HepG2 (cell line): ENCODE data around the gene MFAP2. TPM values are rescaled to one million over a fixed set of nuclear protein-coding genes. Genes with fewer than 3 reads are reported as not detected.

ENCODE experiments used
- ATAC-seq: fragments of 200-7000 bp; cut with Tn5 transposase; 3 replicates; pipeline ENCODE4 v1.9.1; 2020; ENCODE audit warnings: mild to moderate bottlenecking, moderate library complexity
- BruUV-seq: library from RNA; stranded (reverse); fragments of 400-500 nt; replicated peaks from 2 replicates; lab custom pipeline; 2021; lab: Mats Ljungman, UMichigan
- CTCF ChIA-PET: fragments of 300-600 bp; formaldehyde crosslinking; extraction: SDS; loops from one replicate; lab custom pipeline; 2021; ENCODE audit warnings: low total read pairs, inconsistent platforms, low intra/inter-chr PET ratio; lab: Yijun Ruan, JAX
- POLR2A ChIA-PET: fragments of 350-600 bp; sonication (Branson Sonifier 250); formaldehyde crosslinking; loops from one replicate; lab custom pipeline; 2020; ENCODE audit warnings: antibody characterized with exemption, inconsistent platforms; lab: Yijun Ruan, JAX
- DNase-seq: peaks from one replicate; pipeline ENCODE4 v3.0.0-alpha.2; 2015; ENCODE audit warnings: low spot score
- FAIRE-seq: peaks from 3 replicates; lab custom pipeline; 2011; peaks lifted over from hg19 to GRCh38; lab: Jason Lieb, UNC
- H2AFZ ChIP-seq: one replicate; pipeline ENCODE4 v1.6.1; 2011; ENCODE audit warnings: low read length, inconsistent platforms
- H3K27ac ChIP-seq: fragments of 300-600 bp; 3 replicates; pipeline ENCODE4 v1.8.0; 2011; ENCODE audit warnings: mixed run types, mild to moderate bottlenecking, mixed read lengths, low read length, inconsistent platforms; ENCODE audit not compliant: insufficient read depth; ENCODE audit errors: extremely low read length
- H3K27me3 ChIP-seq, 2 experiments: fragments of 200-600 bp in 1 of 2; 2 replicates in 1 of 2; 3 replicates in 1 of 2; pipeline versions ENCODE4 v1.6.0 to v1.8.0; 2011; ENCODE audit warnings: low read length in 2 of 2, mild to moderate bottlenecking in 2 of 2, moderate library complexity in 2 of 2, inconsistent platforms in 1 of 2; ENCODE audit not compliant: insufficient read depth in 2 of 2, control insufficient read depth in 1 of 2
- H3K36me3 ChIP-seq, 2 experiments: fragments of 200-600 bp in 1 of 2; replicated peaks in 1 of 2; 2 replicates in 1 of 2; 3 replicates in 1 of 2; pipeline versions ENCODE4 v1.5.1 to v1.8.0; 2011; ENCODE audit warnings: low read length in 2 of 2, inconsistent platforms in 1 of 2; ENCODE audit not compliant: insufficient read depth in 2 of 2, control insufficient read depth in 1 of 2
- H3K4me1 ChIP-seq: 2 replicates; pipeline ENCODE4 v1.5.1; 2012; ENCODE audit warnings: low read length, inconsistent platforms; ENCODE audit not compliant: insufficient read depth
- H3K4me2 ChIP-seq: 2 replicates; pipeline ENCODE4 v1.6.0; 2011; ENCODE audit warnings: low read depth, low read length, inconsistent platforms
- H3K4me3 ChIP-seq, 3 experiments: fragments of 200-600 bp in 1 of 3; sonication (generic), shearing (Covaris generic) in 1 of 3; replicated peaks in 1 of 3; 2 replicates each; pipeline ENCODE4 v1.5.1; 2011 to 2016; ENCODE audit warnings: low read length in 3 of 3, inconsistent platforms in 2 of 3, low read depth in 2 of 3, mild to moderate bottlenecking in 2 of 3, control low read depth in 1 of 3, mixed read lengths in 1 of 3; ENCODE audit not compliant: insufficient read depth in 1 of 3
- H3K79me2 ChIP-seq: one replicate; pipeline ENCODE4 v1.6.1; 2011; ENCODE audit warnings: low read length, inconsistent platforms; ENCODE audit not compliant: insufficient read depth
- H3K9ac ChIP-seq: 2 replicates; pipeline ENCODE4 v1.6.0; 2011; ENCODE audit warnings: mild to moderate bottlenecking, low read depth, low read length, inconsistent platforms; ENCODE audit not compliant: insufficient read depth
- H3K9me3 ChIP-seq: 2 replicates; pipeline ENCODE4 v1.5.1; 2012; ENCODE audit warnings: mild to moderate bottlenecking, low read length
- H4K20me1 ChIP-seq: 2 replicates; pipeline ENCODE4 v1.6.0; 2011; ENCODE audit warnings: inconsistent platforms, mild to moderate bottlenecking, low read length, moderate library complexity; ENCODE audit not compliant: insufficient read depth
- CBX2 ChIP-seq, 2 experiments: fragments of 200-600 bp in 1 of 2; sonication (generic); formaldehyde crosslinking in 1 of 2; IDR thresholded peaks; 2 replicates each; pipeline versions ENCODE4 v1.7.0 to v1.8.1; 2018 to 2022; ENCODE audit warnings: low read depth in 2 of 2, low read length in 1 of 2, mild to moderate bottlenecking in 1 of 2, missing genetic modification reagents in 1 of 2
- ELF3 ChIP-seq: IDR thresholded peaks from 2 replicates; pipeline ENCODE4 v1.6.1; 2016; ENCODE audit warnings: missing genetic modification reagents, missing compliant biosample characterization
- FOXK1 ChIP-seq: sonication (generic); formaldehyde crosslinking; IDR thresholded peaks from 2 replicates; pipeline ENCODE4 v1.4.0; 2020; ENCODE audit warnings: low read depth, missing genetic modification reagents, borderline replicate concordance
- HOXA5 ChIP-seq: sonication (generic); formaldehyde crosslinking; IDR thresholded peaks from 2 replicates; pipeline ENCODE4 v1.4.0; 2020; ENCODE audit warnings: missing genetic modification reagents
- IRF9 ChIP-seq: sonication (generic); formaldehyde crosslinking; IDR thresholded peaks from 2 replicates; pipeline ENCODE4 v1.8.0; 2022; ENCODE audit warnings: missing genetic modification reagents, mild to moderate bottlenecking, borderline replicate concordance
- POGZ ChIP-seq: sonication (generic); formaldehyde crosslinking; IDR thresholded peaks from 2 replicates; pipeline ENCODE4 v1.4.0; 2020; ENCODE audit warnings: mild to moderate bottlenecking, missing genetic modification reagents
- ZNF839 ChIP-seq: sonication (generic); formaldehyde crosslinking; IDR thresholded peaks from 2 replicates; pipeline ENCODE4 v1.4.0; 2020; ENCODE audit warnings: missing genetic modification reagents, mild to moderate bottlenecking, borderline replicate concordance
- ZNF891 ChIP-seq: sonication (generic); formaldehyde crosslinking; IDR thresholded peaks from 2 replicates; pipeline ENCODE4 v1.5.0; 2020; ENCODE audit warnings: mild to moderate bottlenecking, missing genetic modification reagents
- WGBS: methylation state at CpG from one replicate; pipeline ENCODE4 v1.1.6; 2017; ENCODE audit warnings: low lambda C conversion rate; 5-methylcytosine and 5-hydroxymethylcytosine counted together
- in situ Hi-C: cut with HindIII; loops from 2 replicates; pipeline ENCODE4 v1.10.0; 2017; ENCODE audit warnings: low pct_unique_long_range_greater_than_20kb; ENCODE audit not compliant: extremely low pct_ligation_motif_present
- intact Hi-C: fragments of 100-400 bp; cut with micrococcal nuclease; formaldehyde crosslinking; loops from one replicate; pipeline ENCODE4 v1.10.0; 2022; ENCODE audit not compliant: unreplicated experiment
- polyA plus RNA-seq, 8 experiments: library from polyadenylated mRNA; depleted of rRNA in 3 of 8; stranded (reverse) in 7 of 8; unstranded in 1 of 8; fragments of >200 nt; fragmentation: Illumina TruSeq in 4 of 8; extraction: Trizol in 4 of 8; gene quantifications; 2 replicates each; pipeline versions ENCODE4 v1.2.1 to v1.2.3, GENCODE V29; 2011 to 2016; ENCODE audit warnings: low read depth in 4 of 8, missing spikeins in 1 of 8, mixed read lengths in 1 of 8; ENCODE audit not compliant: insufficient read depth in 1 of 8
- total RNA-seq, 5 experiments: library from RNA; depleted of rRNA; stranded (reverse); fragments of >200 nt; fragmentation: Illumina TruSeq; extraction: Trizol; gene quantifications; 2 replicates each; pipeline ENCODE4 v1.2.3, GENCODE V29; 2016; ENCODE audit warnings: low read depth in 1 of 5

The MFAP2 gene
- total and polyA plus RNA-seq, 2 of the 13 experiments (the other 11 are each of a cell fraction or from before 2014, with no cell fraction given), result 1.1 to 1.4 TPM

GRCh38 chr1:16927256-16927655 is 53.2 kb downstream of the MFAP2 start:
- in situ Hi-C loops, result no loop called here
- no peak overlapping the region for H3K4me2 ChIP-seq
- no peaks in the 10 kb centered on the region for H3K36me3 ChIP-seq
- 78% methylated on average over 10 of the region's 14 CpGs for WGBS
- no peak overlapping the region for H2AFZ ChIP-seq
- no peak for FAIRE-seq
- BruUV-seq, result no TSS peak
- H3K27ac ChIP-seq, result no peak overlapping the region
- H3K9me3 ChIP-seq, result no peaks in the 10 kb centered on the region
- ATAC-seq, result no peak
- H3K4me1 ChIP-seq, result no peaks in the 10 kb centered on the region
- no peaks in the 10 kb centered on the region for H3K79me2 ChIP-seq
- H4K20me1 ChIP-seq, result no peaks in the 10 kb centered on the region
- no peak overlapping the region for H3K4me3 ChIP-seq
- POLR2A ChIA-PET, result no interaction called here
- no peaks in the 10 kb centered on the region; a peak in 1 of 5 replicates for H3K27me3 ChIP-seq
- intact Hi-C loops, result no loop called here
- TF ChIP-seq ZNF839 (CRISPR knock-in tag) (no peak), HOXA5 (CRISPR knock-in tag) (no peak), ZNF891 (CRISPR knock-in tag) (no peak), CBX2 (IDR thresholded peaks at IDR 0.05; ENCODE audit: low read depth, low read length) (no peak), CBX2 (CRISPR knock-in tag; IDR thresholded peaks at IDR 0.05; ENCODE audit: low read depth) (no peak), FOXK1 (CRISPR knock-in tag) (no peak), POGZ (CRISPR knock-in tag) (no peak), IRF9 (no peak), ELF3 (CRISPR knock-in tag) (no peak)
- CTCF ChIA-PET, result no interaction called here
- no peak for DNase-seq
- H3K9ac ChIP-seq, result no peak overlapping the region
